ENCODE measurements around the gene CDH7. TPM values are rescaled to one million over a fixed set of nuclear protein-coding genes. Genes with fewer than 3 reads are reported as not detected.

Gene CDH7, protein sequence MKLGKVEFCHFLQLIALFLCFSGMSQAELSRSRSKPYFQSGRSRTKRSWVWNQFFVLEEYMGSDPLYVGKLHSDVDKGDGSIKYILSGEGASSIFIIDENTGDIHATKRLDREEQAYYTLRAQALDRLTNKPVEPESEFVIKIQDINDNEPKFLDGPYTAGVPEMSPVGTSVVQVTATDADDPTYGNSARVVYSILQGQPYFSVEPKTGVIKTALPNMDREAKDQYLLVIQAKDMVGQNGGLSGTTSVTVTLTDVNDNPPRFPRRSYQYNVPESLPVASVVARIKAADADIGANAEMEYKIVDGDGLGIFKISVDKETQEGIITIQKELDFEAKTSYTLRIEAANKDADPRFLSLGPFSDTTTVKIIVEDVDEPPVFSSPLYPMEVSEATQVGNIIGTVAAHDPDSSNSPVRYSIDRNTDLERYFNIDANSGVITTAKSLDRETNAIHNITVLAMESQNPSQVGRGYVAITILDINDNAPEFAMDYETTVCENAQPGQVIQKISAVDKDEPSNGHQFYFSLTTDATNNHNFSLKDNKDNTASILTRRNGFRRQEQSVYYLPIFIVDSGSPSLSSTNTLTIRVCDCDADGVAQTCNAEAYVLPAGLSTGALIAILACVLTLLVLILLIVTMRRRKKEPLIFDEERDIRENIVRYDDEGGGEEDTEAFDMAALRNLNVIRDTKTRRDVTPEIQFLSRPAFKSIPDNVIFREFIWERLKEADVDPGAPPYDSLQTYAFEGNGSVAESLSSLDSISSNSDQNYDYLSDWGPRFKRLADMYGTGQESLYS
- 12.5 TPM for total RNA-seq

DNA sequence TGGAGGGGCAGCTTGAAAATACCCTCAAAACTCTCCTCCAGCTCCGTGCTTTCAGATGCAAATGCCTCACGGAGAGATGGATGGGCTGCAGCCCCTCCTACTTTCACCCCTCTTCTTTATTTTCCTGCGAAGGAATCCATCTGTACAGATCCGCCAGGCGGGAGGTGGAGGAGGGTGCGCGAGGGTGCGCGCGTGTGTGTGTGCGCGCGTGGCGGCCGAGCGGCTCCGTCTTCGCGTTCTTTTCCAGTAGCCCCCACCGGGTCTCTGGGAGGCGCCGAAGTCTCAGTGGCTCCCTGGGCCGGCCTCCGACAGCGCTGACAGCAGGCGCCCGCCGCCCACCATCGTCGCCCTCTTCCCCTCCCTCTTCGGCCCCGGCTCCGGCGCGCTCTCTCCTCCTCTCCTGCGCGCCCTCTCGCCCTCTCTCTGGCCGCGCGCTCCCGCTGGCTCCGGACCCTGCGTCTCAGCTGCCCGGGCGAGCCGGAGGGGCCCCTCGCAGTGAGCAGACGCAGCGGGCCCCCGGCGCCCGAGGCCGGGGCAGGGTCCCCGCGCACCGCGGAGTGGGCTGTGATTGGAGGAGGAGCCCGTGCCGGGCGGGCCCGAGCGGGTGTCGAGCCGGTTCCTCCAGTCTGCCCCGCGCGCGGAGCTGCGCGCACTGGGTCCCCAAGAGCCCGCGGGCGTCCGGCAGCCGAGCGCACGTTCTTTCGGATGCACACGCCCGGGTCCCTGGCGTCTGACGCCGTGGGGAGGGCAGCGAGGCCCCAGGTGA, at the start of gene CDH7:
Gene CDH7 (plus strand): TSS at position 624 of the 766 bp plus-strand sequence. CDS start 11,831 bp downstream, outside the sequence.

All from metanephros (tissue), 1 donor.